RWPE2 (cell line): ENCODE data around the gene PROK1.
"Not testable (repeated sequence)": the region's sequence is repeated elsewhere in the genome, so short reads cannot be mapped to it uniquely, and the experiment has no call there.

ENCODE experiments used
- ATAC-seq: fragments of 200-7000 bp; cut with Tn5 transposase; 3 replicates; pipeline ENCODE4 v1.9.1; 2021; ENCODE audit warnings: low read depth
- DNase-seq: peaks from one replicate; pipeline ENCODE4 v3.0.0-alpha.2; 2020; ENCODE audit warnings: low spot score
- H3K27ac ChIP-seq: fragments of 450-650 bp; 2 replicates; pipeline ENCODE4 v1.5.1; 2017; ENCODE audit warnings: mild to moderate bottlenecking; ENCODE audit not compliant: poor library complexity, severe bottlenecking
- H3K27me3 ChIP-seq: fragments of 250-450 bp; sonication (Bioruptor Pico); 2 replicates; pipeline ENCODE4 v1.5.1; 2021; ENCODE audit warnings: mild to moderate bottlenecking, moderate library complexity; ENCODE audit not compliant: insufficient read depth, poor library complexity, severe bottlenecking
- H3K36me3 ChIP-seq: fragments of 250-450 bp; sonication (Bioruptor Pico); 2 replicates; pipeline ENCODE4 v1.5.1; 2020; ENCODE audit warnings: low read depth, mild to moderate bottlenecking, moderate library complexity
- H3K4me1 ChIP-seq: fragments of 250-450 bp; sonication (Bioruptor Pico); 2 replicates; pipeline ENCODE4 v1.5.1; 2021; ENCODE audit warnings: mild to moderate bottlenecking, moderate library complexity; ENCODE audit not compliant: insufficient read depth, poor library complexity, severe bottlenecking
- H3K4me3 ChIP-seq: fragments of 250-450 bp; sonication (Bioruptor Pico); 2 replicates; pipeline ENCODE4 v1.5.1; 2021; ENCODE audit warnings: mild to moderate bottlenecking, moderate library complexity; ENCODE audit not compliant: severe bottlenecking
- H3K9me3 ChIP-seq: fragments of 250-450 bp; sonication (Bioruptor Pico); 2 replicates; pipeline ENCODE4 v1.5.1; 2021; ENCODE audit warnings: mild to moderate bottlenecking, moderate library complexity; ENCODE audit not compliant: severe bottlenecking
- TF ChIP-seq, protein P1 (sequence below): fragments of 450-650 bp; IDR thresholded peaks from one replicate; pipeline ENCODE4 v1.5.1; 2017; ENCODE audit warnings: mild to moderate bottlenecking, moderate library complexity; ENCODE audit not compliant: poor library complexity, severe bottlenecking

Gene PROK1

DNA sequence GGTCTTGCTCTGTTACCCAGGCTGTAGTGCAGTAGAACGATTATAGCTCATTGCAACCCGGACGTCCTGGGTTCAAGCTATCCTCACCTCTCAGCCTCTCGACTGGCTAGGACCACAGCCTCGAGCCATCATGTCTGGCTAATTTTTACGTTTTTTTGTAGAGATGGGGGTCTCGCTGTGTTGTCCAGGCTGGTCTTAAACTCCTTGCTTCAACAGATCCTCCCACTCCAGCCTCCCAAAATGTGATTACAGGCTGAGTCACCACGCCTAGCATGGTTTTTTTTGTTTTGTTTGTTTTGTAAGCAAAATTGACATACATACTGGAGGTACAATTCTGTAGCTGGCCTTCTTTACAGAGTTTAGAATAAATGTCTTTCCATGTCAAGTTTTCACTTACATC lies 42.5 kb upstream of the PROK1 start:
- no peak for ATAC-seq

DNA sequence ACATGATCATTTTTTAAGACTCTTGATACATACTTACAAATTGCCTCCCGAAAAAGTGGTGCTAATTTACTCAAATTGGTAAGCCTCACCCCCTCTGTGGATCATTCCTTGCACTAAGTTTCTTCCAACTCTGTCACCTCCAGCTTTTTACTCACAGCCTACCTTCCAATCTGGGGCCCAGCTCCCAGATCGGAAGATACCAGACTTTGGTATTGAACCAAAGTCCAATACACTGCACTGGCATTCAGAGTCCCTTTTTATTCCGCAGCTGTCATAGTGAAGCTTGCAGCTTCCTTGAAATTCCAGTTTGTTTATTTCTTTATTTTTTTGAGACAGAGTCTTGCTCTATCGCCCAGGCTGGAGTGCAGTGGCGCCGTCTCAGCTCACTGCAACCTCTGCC lies 41.6 kb upstream of the PROK1 start:
- Histone ChIP-seq H3K4me3 (no peak overlapping the region), H3K27ac (no peak overlapping the region), H3K27me3 (no peaks in the 10 kb centered on the region), H3K4me1 (peaks cover 4% of the 10 kb centered on the region), H3K36me3 (peaks cover 18% of the 10 kb centered on the region), H3K9me3 (no peaks in the 10 kb centered on the region)
- TF ChIP-seq, protein P1, sequence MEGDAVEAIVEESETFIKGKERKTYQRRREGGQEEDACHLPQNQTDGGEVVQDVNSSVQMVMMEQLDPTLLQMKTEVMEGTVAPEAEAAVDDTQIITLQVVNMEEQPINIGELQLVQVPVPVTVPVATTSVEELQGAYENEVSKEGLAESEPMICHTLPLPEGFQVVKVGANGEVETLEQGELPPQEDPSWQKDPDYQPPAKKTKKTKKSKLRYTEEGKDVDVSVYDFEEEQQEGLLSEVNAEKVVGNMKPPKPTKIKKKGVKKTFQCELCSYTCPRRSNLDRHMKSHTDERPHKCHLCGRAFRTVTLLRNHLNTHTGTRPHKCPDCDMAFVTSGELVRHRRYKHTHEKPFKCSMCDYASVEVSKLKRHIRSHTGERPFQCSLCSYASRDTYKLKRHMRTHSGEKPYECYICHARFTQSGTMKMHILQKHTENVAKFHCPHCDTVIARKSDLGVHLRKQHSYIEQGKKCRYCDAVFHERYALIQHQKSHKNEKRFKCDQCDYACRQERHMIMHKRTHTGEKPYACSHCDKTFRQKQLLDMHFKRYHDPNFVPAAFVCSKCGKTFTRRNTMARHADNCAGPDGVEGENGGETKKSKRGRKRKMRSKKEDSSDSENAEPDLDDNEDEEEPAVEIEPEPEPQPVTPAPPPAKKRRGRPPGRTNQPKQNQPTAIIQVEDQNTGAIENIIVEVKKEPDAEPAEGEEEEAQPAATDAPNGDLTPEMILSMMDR = no peak
- DNase-seq (no peak), ATAC-seq (no peak)

More for the DNA sequence above, 42.5 kb upstream of the PROK1 start:
- no peak for DNase-seq
- Histone ChIP-seq H3K9me3 (no peaks in the 10 kb centered on the region), H3K36me3 (peaks cover 27% of the 10 kb centered on the region), H3K27me3 (no peaks in the 10 kb centered on the region), H3K4me1 (peaks cover 4% of the 10 kb centered on the region), H3K27ac (no peak overlapping the region), H3K4me3 (peak overlapping the region; percentile 84)
- TF ChIP-seq, protein P1 = no peak

DNA sequence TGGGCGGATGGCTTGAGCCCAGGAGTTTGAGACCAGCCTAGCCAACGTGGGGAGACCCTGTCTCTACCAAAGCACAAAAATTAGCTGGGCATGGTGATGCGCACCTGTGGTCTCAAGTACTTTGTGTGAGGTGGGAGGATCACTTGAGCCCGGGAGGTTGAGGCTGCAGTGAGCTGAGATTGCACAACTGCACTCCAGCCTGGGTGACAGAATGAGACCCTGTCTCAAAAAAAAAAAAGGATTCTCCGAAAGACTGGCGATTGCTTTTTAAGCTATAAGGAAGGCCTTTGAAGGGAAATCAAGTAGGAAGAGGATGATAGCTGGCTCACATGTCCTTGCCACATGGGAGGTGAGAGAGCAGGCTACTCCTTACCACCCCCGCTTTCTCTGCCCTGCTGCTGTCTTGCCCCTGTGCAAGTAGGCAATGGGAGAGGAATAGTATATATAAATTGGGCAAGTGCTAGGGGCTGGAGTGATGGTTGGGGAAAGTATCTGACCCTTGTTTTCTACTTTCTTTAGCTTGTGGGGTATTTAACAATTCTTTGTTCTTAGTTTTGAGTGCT lies 39.7 kb upstream of the PROK1 start:
- no peaks in the 10 kb centered on the region for H3K27me3 ChIP-seq
- no peak overlapping the region for H3K4me3 ChIP-seq
- H3K36me3 ChIP-seq = peaks cover 3% of the 10 kb centered on the region
- DNase-seq = no peak
- peaks cover 2% of the 10 kb centered on the region for H3K4me1 ChIP-seq
- H3K27ac ChIP-seq = no peak overlapping the region
- ATAC-seq = no peak
- TF ChIP-seq, protein P1 = no peak
- no peaks in the 10 kb centered on the region for H3K9me3 ChIP-seq

DNA sequence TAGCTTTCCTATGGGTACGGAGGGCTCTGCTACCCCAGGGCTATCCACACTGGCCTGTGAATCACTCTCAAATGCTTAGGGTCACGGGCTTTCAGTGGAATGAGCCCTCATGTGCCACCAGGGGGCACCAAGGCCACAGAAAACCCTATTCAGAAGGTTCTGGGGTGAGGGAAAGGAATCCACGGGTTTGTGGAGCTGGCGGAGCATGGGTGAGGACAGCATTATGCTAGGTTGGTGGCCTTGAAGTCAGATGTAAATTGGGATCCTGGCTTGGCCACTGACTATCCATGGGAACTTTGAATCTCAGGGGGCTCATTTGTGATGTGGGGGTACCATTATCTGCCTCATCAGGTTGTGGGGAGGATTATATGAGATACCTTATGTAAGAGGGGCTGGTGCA lies 38.4 kb upstream of the PROK1 start:
- H3K4me1 ChIP-seq = no peaks in the 10 kb centered on the region
- peak; percentile 90 for ATAC-seq
- H3K9me3 ChIP-seq = no peaks in the 10 kb centered on the region
- H3K27ac ChIP-seq = no peak overlapping the region
- H3K36me3 ChIP-seq = no peaks in the 10 kb centered on the region
- no peaks in the 10 kb centered on the region for H3K27me3 ChIP-seq
- no peak for DNase-seq
- H3K4me3 ChIP-seq = no peak overlapping the region
- TF ChIP-seq, protein P1 = peak; percentile 78

DNA sequence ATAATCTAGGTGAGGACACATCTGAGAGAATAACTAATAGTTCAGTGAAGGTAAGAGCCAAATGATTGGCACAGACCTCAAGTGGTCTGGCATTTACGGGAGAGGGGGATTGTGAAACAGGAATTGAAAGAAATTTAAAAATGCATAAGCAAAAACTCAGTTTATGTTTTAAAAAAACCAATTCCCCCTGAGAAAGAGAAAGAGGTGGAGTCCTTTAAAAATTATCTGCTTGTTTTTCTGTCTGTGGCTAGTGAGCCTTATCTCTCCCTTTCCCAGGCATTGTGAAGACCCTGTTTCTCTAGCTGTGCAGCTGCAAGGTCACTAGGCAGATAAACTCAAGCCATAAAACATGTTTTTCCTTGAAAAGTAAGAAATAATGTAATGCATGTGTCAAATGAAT lies 37.9 kb upstream of the PROK1 start:
- not testable (repeated sequence) for H3K27ac ChIP-seq, DNase-seq, ATAC-seq, H3K4me3 ChIP-seq, H3K4me1 ChIP-seq, H3K36me3 ChIP-seq, H3K27me3 ChIP-seq, H3K9me3 ChIP-seq
